NCI-H2196 (cell line): Measurements from ENCODE around the gene USP17L21.
"Not testable (repeated sequence)": the region's sequence is repeated elsewhere in the genome, so short reads cannot be mapped to it uniquely, and the experiment has no call there.

Experiments
- DNase-seq: peaks from one replicate; lab custom pipeline; 2025; ENCODE audit not compliant: unreplicated experiment; lab: John Stamatoyannopoulos, UW

USP17L21 gene, protein sequence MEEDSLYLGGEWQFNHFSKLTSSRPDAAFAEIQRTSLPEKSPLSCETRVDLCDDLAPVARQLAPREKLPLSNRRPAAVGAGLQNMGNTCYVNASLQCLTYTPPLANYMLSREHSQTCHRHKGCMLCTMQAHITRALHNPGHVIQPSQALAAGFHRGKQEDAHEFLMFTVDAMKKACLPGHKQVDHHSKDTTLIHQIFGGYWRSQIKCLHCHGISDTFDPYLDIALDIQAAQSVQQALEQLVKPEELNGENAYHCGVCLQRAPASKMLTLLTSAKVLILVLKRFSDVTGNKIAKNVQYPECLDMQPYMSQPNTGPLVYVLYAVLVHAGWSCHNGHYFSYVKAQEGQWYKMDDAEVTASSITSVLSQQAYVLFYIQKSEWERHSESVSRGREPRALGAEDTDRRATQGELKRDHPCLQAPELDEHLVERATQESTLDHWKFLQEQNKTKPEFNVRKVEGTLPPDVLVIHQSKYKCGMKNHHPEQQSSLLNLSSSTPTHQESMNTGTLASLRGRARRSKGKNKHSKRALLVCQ

DNA sequence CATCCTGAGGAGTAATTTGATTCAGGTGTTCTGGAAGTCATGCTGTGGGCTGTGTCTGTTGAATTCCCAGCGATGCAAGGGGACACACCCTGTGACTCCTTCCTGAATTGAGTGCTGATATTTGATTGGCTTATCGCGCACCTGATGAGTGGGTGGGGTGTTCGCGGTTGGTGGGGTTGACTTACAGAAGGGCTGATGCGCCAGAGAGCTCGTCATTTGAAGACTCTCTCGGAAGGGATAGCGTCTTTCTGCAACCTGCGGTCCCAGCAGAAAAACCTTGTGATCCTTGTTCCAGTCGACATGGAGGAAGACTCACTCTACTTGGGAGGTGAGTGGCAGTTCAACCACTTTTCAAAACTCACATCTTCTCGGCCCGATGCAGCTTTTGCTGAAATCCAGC lies at the start of gene USP17L21:
TSS of gene USP17L21 (plus strand) at position 301 of the 400 bp plus-strand sequence. CDS start at position 301, 0 bp downstream.
- DNase-seq, result not testable (repeated sequence)

DNA sequence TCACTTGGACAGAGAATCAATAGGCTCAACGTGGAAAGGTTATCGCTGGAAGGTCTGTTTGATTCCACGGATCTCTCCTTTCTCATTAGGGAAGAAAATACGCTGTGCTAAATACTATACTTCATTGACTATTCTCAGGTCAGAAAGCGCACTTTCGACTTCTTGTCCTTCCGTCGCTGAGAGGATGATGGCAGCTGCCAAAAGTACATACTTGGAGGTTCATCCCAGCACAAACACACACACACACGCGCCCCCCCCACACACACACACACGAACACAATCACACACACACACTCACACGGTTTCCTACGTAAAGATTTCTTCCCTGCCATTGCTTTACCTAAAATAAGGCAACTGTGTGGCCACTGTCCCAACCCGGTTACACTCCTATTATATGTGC lies 48.0 kb upstream of the USP17L21 start:
- DNase-seq, result not testable (repeated sequence)

DNA sequence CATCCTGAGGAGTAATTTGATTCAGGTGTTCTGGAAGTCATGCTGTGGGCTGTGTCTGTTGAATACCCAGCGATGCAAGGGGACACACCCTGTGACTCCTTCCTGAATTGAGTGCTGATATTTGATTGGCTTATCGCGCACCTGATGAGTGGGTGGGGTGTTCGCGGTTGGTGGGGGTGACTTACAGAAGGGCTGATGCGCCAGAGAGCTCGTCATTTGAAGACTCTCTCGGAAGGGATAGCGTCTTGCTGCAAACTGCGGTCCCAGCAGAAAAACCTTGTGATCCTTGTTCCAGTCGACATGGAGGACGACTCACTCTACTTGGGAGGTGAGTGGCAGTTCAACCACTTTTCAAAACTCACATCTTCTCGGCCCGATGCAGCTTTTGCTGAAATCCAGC lies 47.6 kb upstream of the USP17L21 start, which contains the start of gene USP17L11:
TSS of gene USP17L11 (plus strand) at position 301 of the 400 bp plus-strand sequence. CDS start at position 301, 0 bp downstream.
- not testable (repeated sequence) for DNase-seq

DNA sequence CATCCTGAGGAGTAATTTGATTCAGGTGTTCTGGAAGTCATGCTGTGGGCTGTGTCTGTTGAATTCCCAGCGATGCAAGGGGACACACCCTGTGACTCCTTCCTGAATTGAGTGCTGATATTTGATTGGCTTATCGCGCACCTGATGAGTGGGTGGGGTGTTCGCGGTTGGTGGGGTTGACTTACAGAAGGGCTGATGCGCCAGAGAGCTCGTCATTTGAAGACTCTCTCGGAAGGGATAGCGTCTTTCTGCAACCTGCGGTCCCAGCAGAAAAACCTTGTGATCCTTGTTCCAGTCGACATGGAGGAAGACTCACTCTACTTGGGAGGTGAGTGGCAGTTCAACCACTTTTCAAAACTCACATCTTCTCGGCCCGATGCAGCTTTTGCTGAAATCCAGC lies 42.8 kb upstream of the USP17L21 start, which contains the start of gene USP17L12:
TSS of gene USP17L12 (plus strand) at position 301 of the 400 bp plus-strand sequence. CDS start at position 301, 0 bp downstream.
- DNase-seq, result not testable (repeated sequence)

DNA sequence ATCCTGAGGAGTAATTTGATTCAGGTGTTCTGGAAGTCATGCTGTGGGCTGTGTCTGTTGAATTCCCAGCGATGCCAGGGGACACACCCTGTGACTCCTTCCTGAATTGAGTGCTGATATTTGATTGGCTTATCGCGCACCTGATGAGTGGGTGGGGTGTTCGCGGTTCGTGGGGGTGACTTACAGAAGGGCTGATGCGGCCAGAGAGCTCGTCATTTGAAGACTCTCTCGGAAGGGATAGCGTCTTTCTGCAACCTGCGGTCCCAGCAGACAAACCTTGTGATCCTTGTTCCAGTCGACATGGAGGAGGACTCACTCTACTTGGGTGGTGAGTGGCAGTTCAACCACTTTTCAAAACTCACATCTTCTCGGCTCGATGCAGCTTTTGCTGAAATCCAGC lies 38.1 kb upstream of the USP17L21 start, which contains the start of gene USP17L13:
TSS of gene USP17L13 (plus strand) at position 301 of the 400 bp plus-strand sequence. CDS start at position 301, 0 bp downstream.
- not testable (repeated sequence) for DNase-seq

DNA sequence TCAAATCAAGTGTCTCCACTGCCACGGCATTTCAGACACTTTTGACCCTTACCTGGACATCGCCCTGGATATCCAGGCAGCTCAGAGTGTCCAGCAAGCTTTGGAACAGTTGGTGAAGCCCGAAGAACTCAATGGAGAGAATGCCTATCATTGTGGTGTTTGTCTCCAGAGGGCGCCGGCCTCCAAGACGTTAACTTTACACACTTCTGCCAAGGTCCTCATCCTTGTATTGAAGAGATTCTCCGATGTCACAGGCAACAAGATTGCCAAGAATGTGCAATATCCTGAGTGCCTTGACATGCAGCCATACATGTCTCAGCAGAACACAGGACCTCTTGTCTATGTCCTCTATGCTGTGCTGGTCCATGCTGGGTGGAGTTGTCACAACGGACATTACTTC lies 32.4 kb upstream of the USP17L21 start:
- not testable (repeated sequence) for DNase-seq

DNA sequence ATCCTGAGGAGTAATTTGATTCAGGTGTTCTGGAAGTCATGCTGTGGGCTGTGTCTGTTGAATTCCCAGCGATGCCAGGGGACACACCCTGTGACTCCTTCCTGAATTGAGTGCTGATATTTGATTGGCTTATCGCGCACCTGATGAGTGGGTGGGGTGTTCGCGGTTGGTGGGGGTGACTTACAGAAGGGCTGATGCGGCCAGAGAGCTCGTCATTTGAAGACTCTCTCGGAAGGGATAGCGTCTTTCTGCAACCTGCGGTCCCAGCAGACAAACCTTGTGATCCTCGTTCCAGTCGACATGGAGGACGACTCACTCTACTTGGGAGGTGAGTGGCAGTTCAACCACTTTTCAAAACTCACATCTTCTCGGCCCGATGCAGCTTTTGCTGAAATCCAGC lies 28.6 kb upstream of the USP17L21 start, which contains the start of gene USP17L15:
TSS of gene USP17L15 (plus strand) at position 301 of the 400 bp plus-strand sequence. CDS start at position 301, 0 bp downstream.
- not testable (repeated sequence) for DNase-seq

DNA sequence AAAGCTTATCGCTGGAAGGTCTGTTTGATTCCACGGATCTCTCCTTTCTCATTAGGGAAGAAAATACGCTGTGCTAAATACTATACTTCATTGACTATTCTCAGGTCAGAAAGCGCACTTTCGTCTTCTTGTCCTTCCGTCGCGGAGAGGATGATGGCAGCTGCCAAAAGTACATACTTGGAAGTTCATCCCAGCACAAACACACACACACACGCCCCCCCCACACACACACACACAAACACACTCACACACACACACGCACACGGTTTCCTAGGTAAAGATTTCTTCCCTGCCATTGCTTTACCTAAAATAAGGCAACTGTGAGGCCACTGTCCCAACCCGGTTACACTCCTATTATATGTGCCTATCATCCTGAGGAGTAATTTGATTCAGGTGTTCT lies 24.2 kb upstream of the USP17L21 start:
- not testable (repeated sequence) for DNase-seq

DNA sequence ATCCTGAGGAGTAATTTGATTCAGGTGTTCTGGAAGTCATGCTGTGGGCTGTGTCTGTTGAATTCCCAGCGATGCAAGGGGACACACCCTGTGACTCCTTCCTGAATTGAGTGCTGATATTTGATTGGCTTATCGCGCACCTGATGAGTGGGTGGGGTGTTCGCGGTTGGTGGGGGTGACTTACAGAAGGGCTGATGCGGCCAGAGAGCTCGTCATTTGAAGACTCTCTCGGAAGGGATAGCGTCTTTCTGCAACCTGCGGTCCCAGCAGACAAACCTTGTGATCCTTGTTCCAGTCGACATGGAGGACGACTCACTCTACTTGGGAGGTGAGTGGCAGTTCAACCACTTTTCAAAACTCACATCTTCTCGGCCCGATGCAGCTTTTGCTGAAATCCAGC lies 19.1 kb upstream of the USP17L21 start, which contains the start of gene USP17L17:
TSS of gene USP17L17 (plus strand) at position 301 of the 400 bp plus-strand sequence. CDS start at position 301, 0 bp downstream.
- not testable (repeated sequence) for DNase-seq

DNA sequence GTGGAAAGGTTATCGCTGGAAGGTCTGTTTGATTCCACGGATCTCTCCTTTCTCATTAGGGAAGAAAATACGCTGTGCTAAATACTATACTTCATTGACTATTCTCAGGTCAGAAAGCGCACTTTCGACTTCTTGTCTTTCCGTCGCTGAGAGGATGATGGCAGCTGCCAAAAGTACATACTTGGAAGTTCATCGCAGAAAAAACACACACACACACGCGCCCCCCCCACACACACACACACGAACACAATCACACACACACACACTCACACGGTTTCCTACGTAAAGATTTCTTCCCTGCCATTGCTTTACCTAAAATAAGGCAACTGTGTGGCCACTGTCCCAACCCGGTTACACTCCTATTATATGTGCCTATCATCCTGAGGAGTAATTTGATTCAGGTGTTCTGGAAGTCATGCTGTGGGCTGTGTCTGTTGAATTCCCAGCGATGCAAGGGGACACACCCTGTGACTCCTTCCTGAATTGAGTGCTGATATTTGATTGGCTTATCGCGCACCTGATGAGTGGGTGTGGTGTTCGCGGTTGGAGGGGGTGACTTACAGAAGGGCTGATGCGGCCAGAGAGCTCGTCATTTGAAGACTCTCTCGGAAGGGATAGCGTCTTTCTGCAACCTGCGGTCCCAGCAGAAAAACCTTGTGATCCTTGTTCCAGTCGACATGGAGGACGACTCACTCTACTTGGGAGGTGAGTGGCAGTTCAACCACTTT lies 14.6 kb upstream of the USP17L21 start, which contains the start of gene USP17L18:
TSS of gene USP17L18 (plus strand) at position 678 of the 728 bp plus-strand sequence. CDS start at position 678, 0 bp downstream.
- not testable (repeated sequence) for DNase-seq

DNA sequence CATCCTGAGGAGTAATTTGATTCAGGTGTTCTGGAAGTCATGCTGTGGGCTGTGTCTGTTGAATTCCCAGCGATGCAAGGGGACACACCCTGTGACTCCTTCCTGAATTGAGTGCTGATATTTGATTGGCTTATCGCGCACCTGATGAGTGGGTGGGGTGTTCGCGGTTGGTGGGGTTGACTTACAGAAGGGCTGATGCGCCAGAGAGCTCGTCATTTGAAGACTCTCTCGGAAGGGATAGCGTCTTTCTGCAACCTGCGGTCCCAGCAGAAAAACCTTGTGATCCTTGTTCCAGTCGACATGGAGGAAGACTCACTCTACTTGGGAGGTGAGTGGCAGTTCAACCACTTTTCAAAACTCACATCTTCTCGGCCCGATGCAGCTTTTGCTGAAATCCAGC lies 9.6 kb upstream of the USP17L21 start, which contains the start of gene USP17L19:
TSS of gene USP17L19 (plus strand) at position 301 of the 400 bp plus-strand sequence. CDS start at position 301, 0 bp downstream.
- not testable (repeated sequence) for DNase-seq

DNA sequence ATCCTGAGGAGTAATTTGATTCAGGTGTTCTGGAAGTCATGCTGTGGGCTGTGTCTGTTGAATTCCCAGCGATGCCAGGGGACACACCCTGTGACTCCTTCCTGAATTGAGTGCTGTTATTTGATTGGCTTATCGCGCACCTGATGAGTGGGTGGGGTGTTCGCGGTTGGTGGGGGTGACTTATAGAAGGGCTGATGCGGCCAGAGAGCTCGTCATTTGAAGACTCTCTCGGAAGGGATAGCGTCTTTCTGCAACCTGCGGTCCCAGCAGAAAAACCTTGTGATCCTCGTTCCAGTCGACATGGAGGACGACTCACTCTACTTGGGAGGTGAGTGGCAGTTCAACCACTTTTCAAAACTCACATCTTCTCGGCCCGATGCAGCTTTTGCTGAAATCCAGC lies 4.8 kb upstream of the USP17L21 start, which contains the start of gene USP17L20:
TSS of gene USP17L20 (plus strand) at position 301 of the 400 bp plus-strand sequence. CDS start at position 301, 0 bp downstream.
- not testable (repeated sequence) for DNase-seq

DNA sequence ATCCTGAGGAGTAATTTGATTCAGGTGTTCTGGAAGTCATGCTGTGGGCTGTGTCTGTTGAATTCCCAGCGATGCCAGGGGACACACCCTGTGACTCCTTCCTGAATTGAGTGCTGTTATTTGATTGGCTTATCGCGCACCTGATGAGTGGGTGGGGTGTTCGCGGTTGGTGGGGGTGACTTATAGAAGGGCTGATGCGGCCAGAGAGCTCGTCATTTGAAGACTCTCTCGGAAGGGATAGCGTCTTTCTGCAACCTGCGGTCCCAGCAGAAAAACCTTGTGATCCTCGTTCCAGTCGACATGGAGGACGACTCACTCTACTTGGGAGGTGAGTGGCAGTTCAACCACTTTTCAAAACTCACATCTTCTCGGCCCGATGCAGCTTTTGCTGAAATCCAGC lies 4.6 kb downstream of the USP17L21 start, which contains the start of gene USP17L22:
TSS of gene USP17L22 (plus strand) at position 301 of the 400 bp plus-strand sequence. CDS start at position 301, 0 bp downstream.
- DNase-seq, result not testable (repeated sequence)

DNA sequence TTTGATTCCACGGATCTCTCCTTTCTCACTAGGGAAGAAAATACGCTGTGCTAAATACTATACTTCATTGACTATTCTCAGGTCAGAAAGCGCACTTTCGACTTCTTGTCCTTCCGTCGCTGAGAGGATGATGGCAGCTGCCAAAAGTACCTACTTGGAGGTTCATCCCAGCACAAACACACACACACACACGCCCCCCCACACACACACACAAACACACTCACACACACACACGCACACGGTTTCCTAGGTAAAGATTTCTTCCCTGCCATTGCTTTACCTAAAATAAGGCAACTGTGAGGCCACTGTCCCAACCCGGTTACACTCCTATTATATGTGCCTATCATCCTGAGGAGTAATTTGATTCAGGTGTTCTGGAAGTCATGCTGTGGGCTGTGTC lies 9.0 kb downstream of the USP17L21 start:
- DNase-seq, result not testable (repeated sequence)
